ENCODE measurements around the gene HELZ. TPM values are rescaled to one million over a fixed set of nuclear protein-coding genes. Genes with fewer than 3 reads are reported as not detected.
"Not testable (repeated sequence)": the region's sequence is repeated elsewhere in the genome, so short reads cannot be mapped to it uniquely, and the experiment has no call there.

The HELZ gene
- total RNA-seq, 1 donor from 2014 or later: 86.6 TPM

DNA sequence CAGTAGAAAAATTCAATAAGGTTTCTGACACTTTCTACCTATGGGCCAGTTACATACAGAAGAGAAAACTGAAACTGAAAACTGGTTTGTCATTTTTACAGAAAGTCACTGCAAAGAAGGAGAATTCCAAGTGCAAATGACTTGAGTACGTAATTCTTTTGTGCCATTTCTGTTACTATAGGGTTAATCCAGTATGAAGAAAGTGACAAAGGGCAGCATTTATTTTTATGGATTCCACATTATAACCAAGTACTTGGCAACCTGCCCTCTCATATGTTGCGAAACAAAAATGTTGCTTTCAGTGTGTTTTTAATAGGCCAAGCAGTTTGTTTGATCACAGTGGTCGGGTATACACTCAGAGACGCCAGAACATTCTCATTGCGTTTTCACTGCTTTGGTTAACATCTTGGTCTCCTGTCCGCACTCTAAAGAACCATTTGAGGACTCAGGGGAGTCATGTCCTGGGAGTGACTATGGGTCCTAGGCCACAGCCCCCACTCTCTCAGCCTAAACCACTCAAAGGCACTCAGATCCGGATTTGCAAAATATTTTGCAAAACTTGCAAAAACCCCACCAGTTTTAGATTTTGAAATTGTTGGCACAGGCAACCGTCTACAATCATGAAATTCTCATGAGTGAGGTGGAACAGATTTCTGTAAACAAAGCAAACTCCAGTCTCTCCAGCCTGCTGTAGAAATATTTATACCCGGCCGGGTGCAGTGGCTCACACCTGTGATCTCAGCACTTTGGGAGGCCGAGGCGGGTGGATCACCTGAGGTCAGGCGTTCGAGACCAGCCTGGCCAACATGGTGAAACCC, 15.4 kb upstream of the HELZ start:
- peaks cover 4% of the 10 kb centered on the region for H3K36me3 Mint-ChIP-seq
- peaks cover 23% of the 10 kb centered on the region for H3K4me1 Mint-ChIP-seq
- no peaks in the 10 kb centered on the region for H3K27me3 Mint-ChIP-seq (ENCODE audit: low read depth)
- DNase-seq (ENCODE audit: low spot score in 2 of 2, unreplicated experiment in 2 of 2): no peak
- TF ChIP-seq, protein P1, sequence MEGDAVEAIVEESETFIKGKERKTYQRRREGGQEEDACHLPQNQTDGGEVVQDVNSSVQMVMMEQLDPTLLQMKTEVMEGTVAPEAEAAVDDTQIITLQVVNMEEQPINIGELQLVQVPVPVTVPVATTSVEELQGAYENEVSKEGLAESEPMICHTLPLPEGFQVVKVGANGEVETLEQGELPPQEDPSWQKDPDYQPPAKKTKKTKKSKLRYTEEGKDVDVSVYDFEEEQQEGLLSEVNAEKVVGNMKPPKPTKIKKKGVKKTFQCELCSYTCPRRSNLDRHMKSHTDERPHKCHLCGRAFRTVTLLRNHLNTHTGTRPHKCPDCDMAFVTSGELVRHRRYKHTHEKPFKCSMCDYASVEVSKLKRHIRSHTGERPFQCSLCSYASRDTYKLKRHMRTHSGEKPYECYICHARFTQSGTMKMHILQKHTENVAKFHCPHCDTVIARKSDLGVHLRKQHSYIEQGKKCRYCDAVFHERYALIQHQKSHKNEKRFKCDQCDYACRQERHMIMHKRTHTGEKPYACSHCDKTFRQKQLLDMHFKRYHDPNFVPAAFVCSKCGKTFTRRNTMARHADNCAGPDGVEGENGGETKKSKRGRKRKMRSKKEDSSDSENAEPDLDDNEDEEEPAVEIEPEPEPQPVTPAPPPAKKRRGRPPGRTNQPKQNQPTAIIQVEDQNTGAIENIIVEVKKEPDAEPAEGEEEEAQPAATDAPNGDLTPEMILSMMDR (IDR thresholded peaks at IDR 0.05; ENCODE audit: unreplicated experiment): no peak
- peaks cover 6% of the 10 kb centered on the region for H3K9me3 Mint-ChIP-seq
- H3K4me3 Mint-ChIP-seq: no peak overlapping the region
- peak overlapping the region; percentile 96 for H3K27ac Mint-ChIP-seq

DNA sequence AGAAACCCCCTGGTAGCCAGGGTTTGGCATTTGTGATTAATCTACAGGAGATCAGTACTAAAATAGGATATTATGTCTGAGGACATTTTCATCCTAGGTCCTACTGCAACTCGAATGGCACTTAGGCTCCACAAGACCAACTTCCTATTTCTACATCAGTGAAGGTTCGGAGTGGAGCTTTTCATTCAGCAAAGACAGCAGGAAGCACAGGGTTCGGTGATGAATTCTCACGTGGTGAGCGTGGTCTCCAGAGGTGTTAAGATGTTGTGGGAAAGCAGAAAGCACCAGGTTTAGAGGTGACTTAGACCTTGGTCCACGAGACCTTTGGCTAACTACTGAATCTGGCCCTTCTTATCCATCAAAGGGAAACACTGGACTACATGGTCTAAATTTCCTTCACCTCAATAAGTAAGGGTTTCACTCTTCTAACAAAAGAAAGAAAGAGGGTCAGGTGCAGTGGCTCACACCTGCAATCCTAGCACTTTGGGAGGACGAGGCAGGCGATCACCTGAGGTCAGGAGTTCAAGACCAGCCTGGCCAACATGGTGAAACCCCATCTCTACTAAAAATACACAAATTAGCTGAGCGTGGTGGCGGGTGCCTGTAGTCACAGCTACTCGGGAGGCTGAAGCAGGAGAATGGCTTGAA, 13.9 kb upstream of the HELZ start:
- Mint-ChIP-seq H3K36me3 (peaks cover 4% of the 10 kb centered on the region), H3K9me3 (peaks cover 6% of the 10 kb centered on the region)

DNA sequence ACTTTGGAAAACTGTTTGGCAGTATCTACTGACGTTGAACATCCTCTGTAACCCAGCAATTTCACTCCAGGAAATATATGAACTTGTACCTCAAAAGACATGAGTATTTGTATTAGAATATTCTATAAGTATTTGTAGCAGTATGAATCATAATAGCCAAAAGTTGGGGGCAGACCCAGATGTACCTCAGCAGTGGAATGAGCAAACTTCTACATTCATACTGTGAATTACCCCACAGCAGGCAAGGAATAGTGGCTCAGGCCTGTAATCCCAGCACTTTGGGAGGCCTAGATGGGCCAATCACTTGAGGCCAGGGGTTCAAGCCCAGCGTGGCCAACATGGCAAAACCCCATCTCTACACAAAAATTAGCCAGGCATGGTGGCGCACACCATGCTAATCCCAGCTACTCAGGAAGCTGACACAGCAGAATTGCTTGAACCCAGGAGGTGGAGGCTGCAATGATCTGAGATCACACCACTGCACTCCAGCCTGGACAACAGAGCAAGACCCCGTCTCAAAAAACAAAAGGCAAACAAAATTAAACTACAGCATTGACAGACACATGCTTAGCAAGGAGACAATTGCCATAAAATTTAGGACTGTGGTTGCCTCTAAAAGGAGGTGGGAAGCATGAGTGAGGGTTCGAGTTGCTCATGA, 11.2 kb upstream of the HELZ start:
- TF ChIP-seq, protein P1 (IDR thresholded peaks at IDR 0.05; ENCODE audit: unreplicated experiment): no peak
- Mint-ChIP-seq H3K4me3 (no peak overlapping the region), H3K27ac (no peak overlapping the region), H3K27me3 (ENCODE audit: low read depth) (no peaks in the 10 kb centered on the region), H3K4me1 (peaks cover 31% of the 10 kb centered on the region), H3K9me3 (peaks cover 6% of the 10 kb centered on the region), H3K36me3 (peaks cover 4% of the 10 kb centered on the region)
- no peak for DNase-seq (ENCODE audit: low spot score in 2 of 2, unreplicated experiment in 2 of 2)

More for the DNA sequence above, 13.9 kb upstream of the HELZ start:
- Mint-ChIP-seq H3K4me3 (no peak overlapping the region), H3K4me1 (peaks cover 23% of the 10 kb centered on the region), H3K27ac (peak overlapping the region; percentile 69), H3K27me3 (ENCODE audit: low read depth) (no peaks in the 10 kb centered on the region)
- TF ChIP-seq, protein P1 (IDR thresholded peaks at IDR 0.05; ENCODE audit: unreplicated experiment): no peak
- no peak for DNase-seq (ENCODE audit: low spot score in 2 of 2, unreplicated experiment in 2 of 2)

DNA sequence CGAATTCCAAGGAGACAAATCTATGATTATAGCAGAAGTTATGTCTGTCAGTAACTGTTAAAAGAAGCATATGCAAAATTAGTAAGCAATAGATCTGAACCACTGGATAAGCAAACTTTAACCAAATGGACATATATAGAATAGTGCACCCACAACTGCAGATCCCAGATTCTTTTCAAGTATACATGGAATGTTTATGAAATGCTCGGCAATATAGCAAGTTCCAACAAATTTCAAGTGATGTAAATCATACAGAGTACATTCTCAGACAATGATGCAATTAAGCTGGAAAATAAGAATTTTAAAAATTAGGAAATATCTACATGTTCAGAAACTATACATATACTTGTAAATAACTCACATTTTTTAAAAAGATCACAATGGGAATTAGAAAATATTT, 8.4 kb upstream of the HELZ start:
- Mint-ChIP-seq H3K27ac (peak overlapping the region; percentile 92), H3K9me3 (peaks cover 6% of the 10 kb centered on the region), H3K27me3 (ENCODE audit: low read depth) (no peaks in the 10 kb centered on the region), H3K36me3 (peaks cover 4% of the 10 kb centered on the region), H3K4me3 (no peak overlapping the region), H3K4me1 (peaks cover 16% of the 10 kb centered on the region)
- DNase-seq (ENCODE audit: low spot score in 2 of 2, unreplicated experiment in 2 of 2): no peak
- TF ChIP-seq, protein P1 (IDR thresholded peaks at IDR 0.05; ENCODE audit: unreplicated experiment): no peak

DNA sequence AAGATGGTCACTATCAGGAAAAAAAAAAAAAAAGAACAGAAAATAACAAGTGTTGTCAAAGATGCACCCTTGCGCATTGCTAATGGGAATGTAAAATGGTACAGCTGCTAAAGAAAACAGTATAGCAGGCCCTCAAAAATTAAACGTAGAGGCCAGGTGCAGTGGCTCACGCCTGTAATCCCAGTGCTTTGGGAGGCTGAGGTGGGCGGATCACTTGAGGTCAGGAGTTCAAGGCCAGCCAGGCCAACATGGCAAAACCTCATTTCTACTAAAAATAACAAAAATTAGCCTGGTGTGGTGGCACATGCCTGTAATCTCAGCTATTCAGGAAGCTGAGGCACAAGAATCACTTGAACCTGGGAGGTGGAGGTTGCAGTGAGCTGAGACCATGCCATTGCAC, 6.6 kb upstream of the HELZ start:
- not testable (repeated sequence) for H3K36me3 Mint-ChIP-seq; H3K27ac Mint-ChIP-seq; H3K9me3 Mint-ChIP-seq; DNase-seq (ENCODE audit: low spot score in 2 of 2, unreplicated experiment in 2 of 2); H3K4me3 Mint-ChIP-seq; H3K27me3 Mint-ChIP-seq (ENCODE audit: low read depth)
- peaks cover 23% of the 10 kb centered on the region for H3K4me1 Mint-ChIP-seq

DNA sequence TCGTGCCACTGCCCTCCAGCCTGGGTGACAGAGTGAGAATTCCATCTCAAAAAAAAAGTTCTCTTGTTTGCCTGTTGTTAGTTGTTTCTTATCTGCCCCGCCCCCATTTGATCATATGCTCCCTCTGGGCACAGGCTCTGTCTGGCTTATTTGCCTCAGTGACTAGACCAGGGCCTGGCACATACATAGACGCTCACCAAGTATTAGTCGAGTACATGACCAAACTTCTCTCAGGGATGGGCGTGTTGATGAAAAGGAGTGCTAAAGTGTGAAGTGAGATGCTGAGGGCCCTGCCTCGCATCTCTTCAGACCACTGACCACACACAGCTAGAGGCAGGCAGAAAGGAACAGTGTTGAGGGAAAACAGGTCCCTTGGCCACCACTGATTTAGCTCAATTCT, 3.3 kb upstream of the HELZ start:
- H3K27me3 Mint-ChIP-seq (ENCODE audit: low read depth): no peaks in the 10 kb centered on the region
- H3K27ac Mint-ChIP-seq: peak overlapping the region; percentile 66
- H3K9me3 Mint-ChIP-seq: no peaks in the 10 kb centered on the region
- TF ChIP-seq, protein P1 (IDR thresholded peaks at IDR 0.05; ENCODE audit: unreplicated experiment): no peak
- no peaks in the 10 kb centered on the region for H3K36me3 Mint-ChIP-seq
- peaks cover 30% of the 10 kb centered on the region for H3K4me1 Mint-ChIP-seq
- DNase-seq (ENCODE audit: low spot score in 2 of 2, unreplicated experiment in 2 of 2): no peak
- no peak overlapping the region for H3K4me3 Mint-ChIP-seq
